ENCODE data around the gene CBLIF. TPM values are rescaled to one million over a fixed set of nuclear protein-coding genes. Genes with fewer than 3 reads are reported as not detected.
"Not testable (repeated sequence)": the region's sequence is repeated elsewhere in the genome, so short reads cannot be mapped to it uniquely, and the experiment has no call there.

Gene CBLIF
- total RNA-seq, 1 experiment from 2014 or later, result not detected

DNA sequence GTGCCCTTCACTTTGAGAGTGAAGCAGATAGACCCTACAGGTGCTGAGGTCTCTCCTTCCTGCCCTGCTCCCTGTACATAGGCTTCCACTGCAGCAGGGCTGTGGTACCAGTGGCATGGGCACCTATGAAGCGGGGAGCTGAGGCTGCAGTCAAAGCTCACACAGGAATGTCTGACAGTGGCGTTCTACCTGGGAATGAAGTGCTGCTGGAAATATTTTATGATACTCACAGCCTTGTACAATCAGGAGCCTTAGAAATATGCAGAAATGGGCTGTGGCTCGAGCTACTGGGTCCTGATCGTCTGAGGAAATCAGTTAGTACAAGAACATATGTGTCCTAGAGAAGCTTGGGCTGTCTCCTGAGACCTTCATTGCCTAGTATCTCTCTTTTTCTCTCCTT is 59.5 kb downstream of the CBLIF start:
- DNase-seq (ENCODE audit: low spot score), result no peak
- intact Hi-C loops (cut with micrococcal nuclease; ENCODE audit: unreplicated experiment), result no loop called here
- no peak for TF ChIP-seq EZH2 (IDR thresholded peaks at IDR 0.05; ENCODE audit: borderline replicate concordance, low read depth, low read length, poor library complexity, severe bottlenecking)
- TF ChIP-seq, protein P1, sequence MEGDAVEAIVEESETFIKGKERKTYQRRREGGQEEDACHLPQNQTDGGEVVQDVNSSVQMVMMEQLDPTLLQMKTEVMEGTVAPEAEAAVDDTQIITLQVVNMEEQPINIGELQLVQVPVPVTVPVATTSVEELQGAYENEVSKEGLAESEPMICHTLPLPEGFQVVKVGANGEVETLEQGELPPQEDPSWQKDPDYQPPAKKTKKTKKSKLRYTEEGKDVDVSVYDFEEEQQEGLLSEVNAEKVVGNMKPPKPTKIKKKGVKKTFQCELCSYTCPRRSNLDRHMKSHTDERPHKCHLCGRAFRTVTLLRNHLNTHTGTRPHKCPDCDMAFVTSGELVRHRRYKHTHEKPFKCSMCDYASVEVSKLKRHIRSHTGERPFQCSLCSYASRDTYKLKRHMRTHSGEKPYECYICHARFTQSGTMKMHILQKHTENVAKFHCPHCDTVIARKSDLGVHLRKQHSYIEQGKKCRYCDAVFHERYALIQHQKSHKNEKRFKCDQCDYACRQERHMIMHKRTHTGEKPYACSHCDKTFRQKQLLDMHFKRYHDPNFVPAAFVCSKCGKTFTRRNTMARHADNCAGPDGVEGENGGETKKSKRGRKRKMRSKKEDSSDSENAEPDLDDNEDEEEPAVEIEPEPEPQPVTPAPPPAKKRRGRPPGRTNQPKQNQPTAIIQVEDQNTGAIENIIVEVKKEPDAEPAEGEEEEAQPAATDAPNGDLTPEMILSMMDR (conservative IDR thresholded peaks at IDR 0.05; ENCODE audit: low read depth, low read length), result no peak
- H3K27ac ChIP-seq (ENCODE audit: low read depth, low read length, poor library complexity, severe bottlenecking), result no peak overlapping the region
- ChIA-PET POLR2A (ENCODE audit: low non-redundant PET) (no interaction called here), CTCF (interaction anchor here (0.7 kb wide), 1 partner anchor 31 kb away, joined by 6 read pairs; the partner anchor contains the start of gene STX3)
- H3K27me3 ChIP-seq (replicated peaks; ENCODE audit: insufficient read depth, low read depth, low read length, poor library complexity), result no peaks in the 10 kb centered on the region
- H3K4me1 ChIP-seq (ENCODE audit: insufficient read depth, low read length, poor library complexity, severe bottlenecking), result no peaks in the 10 kb centered on the region
- H3K36me3 ChIP-seq (ENCODE audit: insufficient read depth, low read length, poor library complexity, severe bottlenecking), result no peaks in the 10 kb centered on the region
- no peak overlapping the region for H3K4me3 ChIP-seq (ENCODE audit: low read depth, low read length, poor library complexity, severe bottlenecking)
- H3K9me3 ChIP-seq (ENCODE audit: low read depth, low read length, poor library complexity, severe bottlenecking), result no peaks in the 10 kb centered on the region
- BruUV-seq (replicated peaks), result no TSS peak

DNA sequence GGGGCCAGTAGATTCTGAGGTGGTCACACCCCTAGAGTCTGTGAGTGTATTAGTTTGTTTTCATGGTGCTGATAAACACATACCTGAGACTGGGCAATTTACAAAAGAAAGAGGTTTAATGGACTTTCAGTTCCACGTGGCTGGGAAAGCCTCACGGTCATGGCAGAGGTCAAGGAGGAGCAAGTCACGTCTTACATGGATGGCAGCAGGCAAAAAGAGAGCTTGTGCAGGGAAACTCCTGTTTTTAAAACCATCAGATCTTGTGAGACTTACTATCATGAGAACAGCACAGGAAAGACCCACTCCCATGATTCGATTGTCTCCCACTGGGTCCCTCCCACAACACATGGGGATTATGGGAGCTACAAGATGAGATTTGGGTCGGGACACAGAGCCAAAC is 60.9 kb downstream of the CBLIF start:
- H3K9me3 ChIP-seq (ENCODE audit: low read depth, low read length, poor library complexity, severe bottlenecking); H3K36me3 ChIP-seq (ENCODE audit: insufficient read depth, low read length, poor library complexity, severe bottlenecking); DNase-seq (ENCODE audit: low spot score); BruUV-seq (replicated peaks); H3K4me1 ChIP-seq (ENCODE audit: insufficient read depth, low read length, poor library complexity, severe bottlenecking); H3K27ac ChIP-seq (ENCODE audit: low read depth, low read length, poor library complexity, severe bottlenecking); H3K27me3 ChIP-seq (replicated peaks; ENCODE audit: insufficient read depth, low read depth, low read length, poor library complexity); CTCF ChIA-PET; H3K4me3 ChIP-seq (ENCODE audit: low read depth, low read length, poor library complexity, severe bottlenecking); intact Hi-C loops (cut with micrococcal nuclease; ENCODE audit: unreplicated experiment): not testable (repeated sequence)
- POLR2A ChIA-PET (ENCODE audit: low non-redundant PET), result interaction anchor here (0.6 kb wide), 1 partner anchor 10 kb away, joined by 9 read pairs; no protein-coding TSS in a partner anchor

DNA sequence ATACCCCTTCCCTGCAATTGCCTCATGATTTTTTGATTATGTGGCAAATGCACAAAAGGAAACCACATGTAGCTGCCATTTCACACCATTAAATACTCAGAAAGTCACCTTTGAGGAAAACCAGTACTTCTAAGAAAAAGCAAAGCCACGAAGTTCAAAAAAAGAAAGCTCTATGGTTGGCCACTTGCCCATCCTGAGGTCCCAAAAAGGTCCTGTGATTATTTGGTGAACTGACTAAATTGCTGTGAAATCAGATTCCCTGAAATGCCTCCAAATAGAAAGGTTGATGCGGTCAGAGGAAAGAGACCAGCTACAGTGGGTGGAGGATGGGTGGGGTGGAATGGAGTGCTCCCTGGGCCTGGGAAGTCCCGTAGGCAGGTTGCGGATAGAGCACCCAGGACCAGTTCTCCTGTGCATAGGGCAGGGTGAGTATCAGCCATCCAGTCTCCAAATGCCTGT is 61.6 kb downstream of the CBLIF start:
- TF ChIP-seq, protein P1 (conservative IDR thresholded peaks at IDR 0.05; ENCODE audit: low read depth, low read length), result no peak
- no peak for TF ChIP-seq EZH2 (IDR thresholded peaks at IDR 0.05; ENCODE audit: borderline replicate concordance, low read depth, low read length, poor library complexity, severe bottlenecking)
- H3K4me3 ChIP-seq (ENCODE audit: low read depth, low read length, poor library complexity, severe bottlenecking), result no peak overlapping the region
- no peak for DNase-seq (ENCODE audit: low spot score)
- POLR2A ChIA-PET (ENCODE audit: low non-redundant PET), result interaction anchor here (0.6 kb wide), 1 partner anchor 10 kb away, joined by 9 read pairs; no protein-coding TSS in a partner anchor
- H3K9me3 ChIP-seq (ENCODE audit: low read depth, low read length, poor library complexity, severe bottlenecking), result no peaks in the 10 kb centered on the region
- CTCF ChIA-PET, result no interaction called here
- H3K27ac ChIP-seq (ENCODE audit: low read depth, low read length, poor library complexity, severe bottlenecking), result no peak overlapping the region
- BruUV-seq (replicated peaks), result no TSS peak
- H3K36me3 ChIP-seq (ENCODE audit: insufficient read depth, low read length, poor library complexity, severe bottlenecking), result no peaks in the 10 kb centered on the region
- H3K4me1 ChIP-seq (ENCODE audit: insufficient read depth, low read length, poor library complexity, severe bottlenecking), result no peaks in the 10 kb centered on the region
- no peaks in the 10 kb centered on the region for H3K27me3 ChIP-seq (replicated peaks; ENCODE audit: insufficient read depth, low read depth, low read length, poor library complexity)
- intact Hi-C loops (cut with micrococcal nuclease; ENCODE audit: unreplicated experiment), result no loop called here

DNA sequence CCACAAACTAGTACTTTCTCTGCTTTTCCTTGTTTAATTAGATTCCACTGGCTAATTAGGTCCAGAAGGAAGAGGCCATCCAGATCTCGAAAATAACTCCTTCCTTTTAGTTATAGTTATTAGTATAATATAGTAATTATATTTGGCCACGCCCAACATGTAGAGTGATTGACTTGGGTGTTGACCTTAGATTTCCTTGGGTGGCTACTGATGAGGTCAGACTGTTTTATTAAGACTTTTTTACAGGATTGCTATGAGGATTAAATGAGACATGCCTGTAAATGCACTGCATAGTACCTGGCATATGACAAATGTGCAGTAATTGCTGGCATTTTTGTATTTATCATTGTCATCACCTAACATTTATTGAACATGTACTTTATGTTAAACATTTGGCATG is 63.2 kb downstream of the CBLIF start:
- Histone ChIP-seq H3K27me3 (replicated peaks; ENCODE audit: insufficient read depth, low read depth, low read length, poor library complexity) (no peaks in the 10 kb centered on the region), H3K9me3 (ENCODE audit: low read depth, low read length, poor library complexity, severe bottlenecking) (no peaks in the 10 kb centered on the region), H3K36me3 (ENCODE audit: insufficient read depth, low read length, poor library complexity, severe bottlenecking) (no peaks in the 10 kb centered on the region), H3K4me3 (ENCODE audit: low read depth, low read length, poor library complexity, severe bottlenecking) (no peak overlapping the region), H3K27ac (ENCODE audit: low read depth, low read length, poor library complexity, severe bottlenecking) (no peak overlapping the region), H3K4me1 (ENCODE audit: insufficient read depth, low read length, poor library complexity, severe bottlenecking) (no peaks in the 10 kb centered on the region)
- no TSS peak for BruUV-seq (replicated peaks)
- POLR2A ChIA-PET (ENCODE audit: low non-redundant PET), result no interaction called here
- DNase-seq (ENCODE audit: low spot score), result no peak
- intact Hi-C loops (cut with micrococcal nuclease; ENCODE audit: unreplicated experiment), result no loop called here
- no peak for TF ChIP-seq EZH2 (IDR thresholded peaks at IDR 0.05; ENCODE audit: borderline replicate concordance, low read depth, low read length, poor library complexity, severe bottlenecking)
- TF ChIP-seq, protein P1 (conservative IDR thresholded peaks at IDR 0.05; ENCODE audit: low read depth, low read length), result no peak
- CTCF ChIA-PET, result no interaction called here

All from A673 (cell line).